HepG2 (cell line): ENCODE data around the gene CTRB2. TPM values are rescaled to one million over a fixed set of nuclear protein-coding genes. Genes with fewer than 3 reads are reported as not detected.

Source experiments
- AKAP8 ChIP-seq: sonication (generic); formaldehyde crosslinking; IDR thresholded peaks from 2 replicates; pipeline ENCODE4 v1.5.1; 2020; ENCODE audit warnings: mild to moderate bottlenecking, missing genetic modification reagents
- HCFC1 ChIP-seq: fragments of 150-350 bp; IDR thresholded peaks from 2 replicates; pipeline ENCODE4 v1.6.1; 2014; ENCODE audit warnings: low read depth, low read length
- IKZF1 ChIP-seq: fragments of 450-650 bp; IDR thresholded peaks from 2 replicates; pipeline ENCODE4 v1.7.1; 2016
- KMT2A ChIP-seq: sonication (generic); formaldehyde crosslinking; IDR thresholded peaks from 2 replicates; pipeline ENCODE4 v1.4.0; 2020; ENCODE audit warnings: missing genetic modification reagents
- MEF2D ChIP-seq: sonication (generic); formaldehyde crosslinking; IDR thresholded peaks from 2 replicates; pipeline ENCODE4 v1.5.1; 2020; ENCODE audit warnings: mild to moderate bottlenecking, missing genetic modification reagents
- NFYB ChIP-seq: sonication (generic); formaldehyde crosslinking; IDR thresholded peaks from 2 replicates; pipeline ENCODE4 v1.4.0; 2020; ENCODE audit warnings: missing genetic modification reagents
- PLRG1 ChIP-seq: fragments of 450-650 bp; conservative IDR thresholded peaks from 2 replicates; pipeline ENCODE4 v1.6.1; 2016
- RAD21 ChIP-seq: fragments of 450-650 bp; formaldehyde crosslinking; IDR thresholded peaks from 2 replicates; pipeline ENCODE4 v1.5.0; 2020; ENCODE audit warnings: mild to moderate bottlenecking
- REL ChIP-seq: sonication (generic); formaldehyde crosslinking; conservative IDR thresholded peaks from 2 replicates; pipeline ENCODE4 v1.8.0; 2022; ENCODE audit warnings: mild to moderate bottlenecking, missing genetic modification reagents, moderate library complexity
- SCMH1 ChIP-seq: sonication (generic); formaldehyde crosslinking; IDR thresholded peaks from 2 replicates; pipeline ENCODE4 v1.9.0; 2021; ENCODE audit warnings: missing genetic modification reagents, mild to moderate bottlenecking, borderline replicate concordance
- TBX2 ChIP-seq: sonication (generic); formaldehyde crosslinking; IDR thresholded peaks from 2 replicates; pipeline ENCODE4 v1.5.0; 2020; ENCODE audit warnings: missing genetic modification reagents, mild to moderate bottlenecking, borderline replicate concordance
- ZBTB8A ChIP-seq: sonication (generic); formaldehyde crosslinking; IDR thresholded peaks from 2 replicates; pipeline ENCODE4 v1.4.0; 2020; ENCODE audit warnings: mild to moderate bottlenecking, low read depth, missing genetic modification reagents, borderline replicate concordance
- ZKSCAN8 ChIP-seq: IDR thresholded peaks from 2 replicates; pipeline ENCODE4 v1.6.1; 2016; ENCODE audit warnings: borderline replicate concordance, missing genetic modification reagents, missing compliant biosample characterization
- ZNF335 ChIP-seq: sonication (generic); formaldehyde crosslinking; IDR thresholded peaks from 2 replicates; pipeline ENCODE4 v1.4.0; 2020; ENCODE audit warnings: missing genetic modification reagents
- ZNF343 ChIP-seq: sonication (generic); formaldehyde crosslinking; IDR thresholded peaks from 2 replicates; pipeline ENCODE4 v1.4.0; 2020; ENCODE audit warnings: mild to moderate bottlenecking, missing genetic modification reagents
- ZNF431 ChIP-seq: sonication (generic); formaldehyde crosslinking; IDR thresholded peaks from 2 replicates; pipeline ENCODE4 v1.9.0; 2022; ENCODE audit warnings: missing genetic modification reagents, low read depth, mild to moderate bottlenecking, borderline replicate concordance
- ZNF543 ChIP-seq: sonication (generic); formaldehyde crosslinking; IDR thresholded peaks from 2 replicates; pipeline ENCODE4 v1.4.0; 2020; ENCODE audit warnings: mild to moderate bottlenecking, missing genetic modification reagents
- ZNF788 ChIP-seq: sonication (generic); formaldehyde crosslinking; IDR thresholded peaks from 2 replicates; pipeline ENCODE4 v1.5.0; 2020; ENCODE audit warnings: mild to moderate bottlenecking, missing genetic modification reagents, borderline replicate concordance
- ZNF841 ChIP-seq: sonication (generic); formaldehyde crosslinking; IDR thresholded peaks from 2 replicates; pipeline ENCODE4 v1.8.1; 2023; ENCODE audit warnings: missing genetic modification reagents, borderline replicate concordance
- polyA plus RNA-seq, 8 experiments: library from polyadenylated mRNA; depleted of rRNA in 3 of 8; stranded (reverse) in 7 of 8; unstranded in 1 of 8; fragments of >200 nt; fragmentation: Illumina TruSeq in 4 of 8; extraction: Trizol in 4 of 8; gene quantifications; 2 replicates each; pipeline versions ENCODE4 v1.2.1 to v1.2.3, GENCODE V29; 2011 to 2016; ENCODE audit warnings: low read depth in 4 of 8, missing spikeins in 1 of 8, mixed read lengths in 1 of 8; ENCODE audit not compliant: insufficient read depth in 1 of 8
- total RNA-seq, 5 experiments: library from RNA; depleted of rRNA; stranded (reverse); fragments of >200 nt; fragmentation: Illumina TruSeq; extraction: Trizol; gene quantifications; 2 replicates each; pipeline ENCODE4 v1.2.3, GENCODE V29; 2016; ENCODE audit warnings: low read depth in 1 of 5
- TF ChIP-seq, protein P1 (sequence below): fragments of 450-650 bp; IDR thresholded peaks from 2 replicates; pipeline ENCODE4 v1.6.1; 2016
- TF ChIP-seq, protein P2 (sequence below): sonication (generic); formaldehyde crosslinking; IDR thresholded peaks from 2 replicates; pipeline ENCODE4 v1.4.0; 2020; ENCODE audit warnings: missing genetic modification reagents
- TF ChIP-seq, protein P3 (sequence below): sonication (generic); formaldehyde crosslinking; IDR thresholded peaks from 2 replicates; pipeline ENCODE4 v1.4.0; 2020; ENCODE audit warnings: missing genetic modification reagents
- TF ChIP-seq, protein P4 (sequence below): sonication (generic); formaldehyde crosslinking; IDR thresholded peaks from 2 replicates; pipeline ENCODE4 v1.4.0; 2020; ENCODE audit warnings: mild to moderate bottlenecking, missing genetic modification reagents, borderline replicate concordance
- TF ChIP-seq, protein P5 (sequence below): sonication (generic); formaldehyde crosslinking; IDR thresholded peaks from 2 replicates; pipeline ENCODE4 v1.8.1; 2023; ENCODE audit warnings: missing genetic modification reagents, mild to moderate bottlenecking, borderline replicate concordance

CTRB2 gene
- total and polyA plus RNA-seq, 2 of the 13 experiments (the other 11 are each of a cell fraction or from before 2014, with no cell fraction given) = 0.13 TPM; not detected in 1

DNA sequence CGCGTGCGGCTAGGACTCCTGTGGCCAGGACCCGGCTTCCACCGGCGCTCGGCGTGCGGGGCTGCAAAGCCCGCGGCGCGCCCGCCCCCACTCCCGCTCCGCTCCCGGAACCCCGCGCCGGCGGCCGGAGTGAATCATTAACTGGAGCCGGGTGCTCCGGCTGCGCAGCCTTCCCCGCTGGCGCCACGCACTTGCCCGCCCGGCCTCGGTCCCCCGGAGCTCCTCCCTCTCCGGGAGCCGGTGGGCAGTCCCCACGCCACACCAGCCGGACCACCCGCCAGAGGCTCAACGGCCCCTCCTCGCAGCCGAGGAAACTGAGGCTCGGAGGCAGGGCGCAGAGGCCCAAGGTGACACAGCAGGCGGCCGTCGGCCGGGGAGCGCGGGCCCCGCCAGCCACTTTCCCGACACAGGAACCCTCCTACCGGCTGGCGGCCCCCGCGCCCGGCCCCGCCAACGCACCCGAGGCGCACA, 43.9 kb upstream of the CTRB2 start (continued):
- TF ChIP-seq, protein P1, sequence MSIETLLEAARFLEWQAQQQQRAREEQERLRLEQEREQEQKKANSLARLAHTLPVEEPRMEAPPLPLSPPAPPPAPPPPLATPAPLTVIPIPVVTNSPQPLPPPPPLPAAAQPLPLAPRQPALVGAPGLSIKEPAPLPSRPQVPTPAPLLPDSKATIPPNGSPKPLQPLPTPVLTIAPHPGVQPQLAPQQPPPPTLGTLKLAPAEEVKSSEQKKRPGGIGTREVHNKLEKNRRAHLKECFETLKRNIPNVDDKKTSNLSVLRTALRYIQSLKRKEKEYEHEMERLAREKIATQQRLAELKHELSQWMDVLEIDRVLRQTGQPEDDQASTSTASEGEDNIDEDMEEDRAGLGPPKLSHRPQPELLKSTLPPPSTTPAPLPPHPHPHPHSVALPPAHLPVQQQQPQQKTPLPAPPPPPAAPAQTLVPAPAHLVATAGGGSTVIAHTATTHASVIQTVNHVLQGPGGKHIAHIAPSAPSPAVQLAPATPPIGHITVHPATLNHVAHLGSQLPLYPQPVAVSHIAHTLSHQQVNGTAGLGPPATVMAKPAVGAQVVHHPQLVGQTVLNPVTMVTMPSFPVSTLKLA = no peak; the same call in 1 of the 2 replicates
- no peak for TF ChIP-seq IKZF1
- no peak for TF ChIP-seq SCMH1 (CRISPR knock-in tag)
- TF ChIP-seq RAD21 (CRISPR knock-in tag) = no peak; the same call in 1 of the 2 replicates
- TF ChIP-seq ZNF335 (CRISPR knock-in tag) = no peak
- TF ChIP-seq NFYB (CRISPR knock-in tag) = no peak; the same call in 1 of the 2 replicates
- peak; percentile 65; the same call in 1 of the 2 replicates for TF ChIP-seq ZNF343 (CRISPR knock-in tag)
- TF ChIP-seq, protein P2, sequence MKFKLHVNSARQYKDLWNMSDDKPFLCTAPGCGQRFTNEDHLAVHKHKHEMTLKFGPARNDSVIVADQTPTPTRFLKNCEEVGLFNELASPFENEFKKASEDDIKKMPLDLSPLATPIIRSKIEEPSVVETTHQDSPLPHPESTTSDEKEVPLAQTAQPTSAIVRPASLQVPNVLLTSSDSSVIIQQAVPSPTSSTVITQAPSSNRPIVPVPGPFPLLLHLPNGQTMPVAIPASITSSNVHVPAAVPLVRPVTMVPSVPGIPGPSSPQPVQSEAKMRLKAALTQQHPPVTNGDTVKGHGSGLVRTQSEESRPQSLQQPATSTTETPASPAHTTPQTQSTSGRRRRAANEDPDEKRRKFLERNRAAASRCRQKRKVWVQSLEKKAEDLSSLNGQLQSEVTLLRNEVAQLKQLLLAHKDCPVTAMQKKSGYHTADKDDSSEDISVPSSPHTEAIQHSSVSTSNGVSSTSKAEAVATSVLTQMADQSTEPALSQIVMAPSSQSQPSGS (CRISPR knock-in tag) = no peak; the same call in 1 of the 2 replicates
- TF ChIP-seq ZKSCAN8 = no peak
- no peak for TF ChIP-seq MEF2D (CRISPR knock-in tag)
- TF ChIP-seq KMT2A (CRISPR knock-in tag) = peak; percentile 34; the same call in 1 of the 2 replicates
- TF ChIP-seq ZNF431 (CRISPR knock-in tag) = no peak
- TF ChIP-seq, protein P3, sequence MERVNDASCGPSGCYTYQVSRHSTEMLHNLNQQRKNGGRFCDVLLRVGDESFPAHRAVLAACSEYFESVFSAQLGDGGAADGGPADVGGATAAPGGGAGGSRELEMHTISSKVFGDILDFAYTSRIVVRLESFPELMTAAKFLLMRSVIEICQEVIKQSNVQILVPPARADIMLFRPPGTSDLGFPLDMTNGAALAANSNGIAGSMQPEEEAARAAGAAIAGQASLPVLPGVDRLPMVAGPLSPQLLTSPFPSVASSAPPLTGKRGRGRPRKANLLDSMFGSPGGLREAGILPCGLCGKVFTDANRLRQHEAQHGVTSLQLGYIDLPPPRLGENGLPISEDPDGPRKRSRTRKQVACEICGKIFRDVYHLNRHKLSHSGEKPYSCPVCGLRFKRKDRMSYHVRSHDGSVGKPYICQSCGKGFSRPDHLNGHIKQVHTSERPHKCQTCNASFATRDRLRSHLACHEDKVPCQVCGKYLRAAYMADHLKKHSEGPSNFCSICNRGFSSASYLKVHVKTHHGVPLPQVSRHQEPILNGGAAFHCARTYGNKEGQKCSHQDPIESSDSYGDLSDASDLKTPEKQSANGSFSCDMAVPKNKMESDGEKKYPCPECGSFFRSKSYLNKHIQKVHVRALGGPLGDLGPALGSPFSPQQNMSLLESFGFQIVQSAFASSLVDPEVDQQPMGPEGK (CRISPR knock-in tag) = peak; percentile 46
- peak; percentile 99 for TF ChIP-seq AKAP8 (CRISPR knock-in tag)
- TF ChIP-seq ZNF543 (CRISPR knock-in tag) = no peak; the same call in 1 of the 2 replicates
- no peak for TF ChIP-seq REL (CRISPR knock-in tag)
- TF ChIP-seq ZNF788 = peak; percentile 60; the same call in 1 of the 2 replicates
- no peak for TF ChIP-seq ZNF841 (CRISPR knock-in tag)
- TF ChIP-seq TBX2 (CRISPR knock-in tag) = no peak; the same call in 1 of the 2 replicates
- no peak for TF ChIP-seq PLRG1
- TF ChIP-seq, protein P4, sequence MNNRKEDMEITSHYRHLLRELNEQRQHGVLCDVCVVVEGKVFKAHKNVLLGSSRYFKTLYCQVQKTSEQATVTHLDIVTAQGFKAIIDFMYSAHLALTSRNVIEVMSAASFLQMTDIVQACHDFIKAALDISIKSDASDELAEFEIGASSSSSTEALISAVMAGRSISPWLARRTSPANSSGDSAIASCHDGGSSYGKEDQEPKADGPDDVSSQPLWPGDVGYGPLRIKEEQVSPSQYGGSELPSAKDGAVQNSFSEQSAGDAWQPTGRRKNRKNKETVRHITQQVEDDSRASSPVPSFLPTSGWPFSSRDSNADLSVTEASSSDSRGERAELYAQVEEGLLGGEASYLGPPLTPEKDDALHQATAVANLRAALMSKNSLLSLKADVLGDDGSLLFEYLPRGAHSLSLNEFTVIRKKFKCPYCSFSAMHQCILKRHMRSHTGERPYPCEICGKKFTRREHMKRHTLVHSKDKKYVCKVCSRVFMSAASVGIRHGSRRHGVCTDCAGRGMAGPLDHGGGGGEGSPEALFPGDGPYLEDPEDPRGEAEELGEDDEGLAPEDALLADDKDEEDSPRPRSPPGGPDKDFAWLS = no peak; the same call in 1 of the 2 replicates
- TF ChIP-seq HCFC1 = no peak
- TF ChIP-seq, protein P5, sequence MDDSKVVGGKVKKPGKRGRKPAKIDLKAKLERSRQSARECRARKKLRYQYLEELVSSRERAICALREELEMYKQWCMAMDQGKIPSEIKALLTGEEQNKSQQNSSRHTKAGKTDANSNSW (CRISPR knock-in tag) = no peak; the same call in 1 of the 2 replicates
- TF ChIP-seq ZBTB8A (CRISPR knock-in tag) = no peak
